ENCODE measurements around the gene LPP.

DNA sequence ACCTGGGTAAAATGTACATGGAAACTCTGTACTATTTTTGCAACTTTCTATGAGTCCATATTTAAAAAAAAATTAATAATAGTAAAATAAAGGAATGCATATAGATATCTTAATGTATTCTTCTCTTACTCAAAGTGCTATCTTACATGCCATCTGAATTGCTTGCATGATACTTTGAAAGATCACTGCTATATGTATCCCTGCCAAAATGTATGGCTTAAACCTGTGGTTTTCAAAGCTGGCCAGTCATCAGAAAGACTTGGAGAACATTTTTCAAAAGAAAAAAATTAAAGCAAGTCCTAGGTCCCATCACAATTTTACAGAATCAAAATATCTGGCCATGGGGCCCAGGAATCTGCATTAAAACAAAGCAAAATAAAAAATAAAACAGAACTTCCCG is 262.1 kb downstream of the LPP start:
- TF ChIP-seq, protein P1, sequence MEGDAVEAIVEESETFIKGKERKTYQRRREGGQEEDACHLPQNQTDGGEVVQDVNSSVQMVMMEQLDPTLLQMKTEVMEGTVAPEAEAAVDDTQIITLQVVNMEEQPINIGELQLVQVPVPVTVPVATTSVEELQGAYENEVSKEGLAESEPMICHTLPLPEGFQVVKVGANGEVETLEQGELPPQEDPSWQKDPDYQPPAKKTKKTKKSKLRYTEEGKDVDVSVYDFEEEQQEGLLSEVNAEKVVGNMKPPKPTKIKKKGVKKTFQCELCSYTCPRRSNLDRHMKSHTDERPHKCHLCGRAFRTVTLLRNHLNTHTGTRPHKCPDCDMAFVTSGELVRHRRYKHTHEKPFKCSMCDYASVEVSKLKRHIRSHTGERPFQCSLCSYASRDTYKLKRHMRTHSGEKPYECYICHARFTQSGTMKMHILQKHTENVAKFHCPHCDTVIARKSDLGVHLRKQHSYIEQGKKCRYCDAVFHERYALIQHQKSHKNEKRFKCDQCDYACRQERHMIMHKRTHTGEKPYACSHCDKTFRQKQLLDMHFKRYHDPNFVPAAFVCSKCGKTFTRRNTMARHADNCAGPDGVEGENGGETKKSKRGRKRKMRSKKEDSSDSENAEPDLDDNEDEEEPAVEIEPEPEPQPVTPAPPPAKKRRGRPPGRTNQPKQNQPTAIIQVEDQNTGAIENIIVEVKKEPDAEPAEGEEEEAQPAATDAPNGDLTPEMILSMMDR (conservative IDR thresholded peaks at IDR 0.05) = no peak
- TF ChIP-seq EZH2 (IDR thresholded peaks at IDR 0.05; ENCODE audit: low read depth) = no peak

All from PC-9 (cell line).